ENCODE measurements around the gene MAN1A1.

DNA sequence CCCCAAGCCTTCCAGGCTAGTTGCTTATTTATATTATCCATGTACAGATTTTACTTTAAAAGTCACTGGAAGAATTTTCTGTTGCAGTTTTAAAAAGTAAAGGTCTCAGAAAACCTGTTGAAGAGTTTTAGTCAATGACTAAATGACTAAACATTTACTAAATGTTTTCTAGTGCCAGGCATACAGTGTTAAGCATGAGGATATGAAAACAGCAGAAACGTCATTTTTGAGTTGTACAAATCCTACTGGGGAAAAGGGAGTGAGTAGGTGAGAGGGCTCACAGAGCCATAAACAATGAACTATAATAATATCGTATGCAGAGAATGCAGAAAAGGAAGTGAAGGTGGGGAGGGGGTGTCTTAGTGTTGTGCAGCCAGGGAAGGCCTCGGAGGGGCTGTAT lies 66.3 kb downstream of the MAN1A1 start:
- TF ChIP-seq, protein P1, sequence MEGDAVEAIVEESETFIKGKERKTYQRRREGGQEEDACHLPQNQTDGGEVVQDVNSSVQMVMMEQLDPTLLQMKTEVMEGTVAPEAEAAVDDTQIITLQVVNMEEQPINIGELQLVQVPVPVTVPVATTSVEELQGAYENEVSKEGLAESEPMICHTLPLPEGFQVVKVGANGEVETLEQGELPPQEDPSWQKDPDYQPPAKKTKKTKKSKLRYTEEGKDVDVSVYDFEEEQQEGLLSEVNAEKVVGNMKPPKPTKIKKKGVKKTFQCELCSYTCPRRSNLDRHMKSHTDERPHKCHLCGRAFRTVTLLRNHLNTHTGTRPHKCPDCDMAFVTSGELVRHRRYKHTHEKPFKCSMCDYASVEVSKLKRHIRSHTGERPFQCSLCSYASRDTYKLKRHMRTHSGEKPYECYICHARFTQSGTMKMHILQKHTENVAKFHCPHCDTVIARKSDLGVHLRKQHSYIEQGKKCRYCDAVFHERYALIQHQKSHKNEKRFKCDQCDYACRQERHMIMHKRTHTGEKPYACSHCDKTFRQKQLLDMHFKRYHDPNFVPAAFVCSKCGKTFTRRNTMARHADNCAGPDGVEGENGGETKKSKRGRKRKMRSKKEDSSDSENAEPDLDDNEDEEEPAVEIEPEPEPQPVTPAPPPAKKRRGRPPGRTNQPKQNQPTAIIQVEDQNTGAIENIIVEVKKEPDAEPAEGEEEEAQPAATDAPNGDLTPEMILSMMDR (conservative IDR thresholded peaks at IDR 0.05; ENCODE audit: low read depth, low read length) = no peak
- no peak for TF ChIP-seq EZH2phosphoT487 (IDR thresholded peaks at IDR 0.05; ENCODE audit: borderline replicate concordance, low read length)
- TF ChIP-seq EZH2 (IDR thresholded peaks at IDR 0.05; ENCODE audit: low read length, unreplicated experiment) = no peak

Data from PC-3 (cell line).